ENCODE results near the gene SLC39A1. TPM values are rescaled to one million over a fixed set of nuclear protein-coding genes. Genes with fewer than 3 reads are reported as not detected.

The SLC39A1 gene
- total RNA-seq, 2 donors from 2014 or later: 76.8 to 90.9 TPM

GRCh38 chr1:153934746-153935145 lies 28.6 kb downstream of the SLC39A1 start:
- no peaks in the 10 kb centered on the region for H3K9me3 ChIP-seq
- H3K27me3 ChIP-seq: no peaks in the 10 kb centered on the region
- no peaks in the 10 kb centered on the region for H3K4me1 ChIP-seq
- H3K4me3 ChIP-seq: no peak overlapping the region
- peaks cover 14% of the 10 kb centered on the region for H3K36me3 ChIP-seq
- no peak overlapping the region for H3K9ac ChIP-seq (ENCODE audit: low read depth in 2 of 2, low read length in 2 of 2)
- H3K27ac ChIP-seq: no peak overlapping the region
- TF ChIP-seq CTCF (IDR thresholded peaks at IDR 0.05): no peak
- intact Hi-C loops (cut with DNase I): no loop called here
- no peak for DNase-seq

DNA sequence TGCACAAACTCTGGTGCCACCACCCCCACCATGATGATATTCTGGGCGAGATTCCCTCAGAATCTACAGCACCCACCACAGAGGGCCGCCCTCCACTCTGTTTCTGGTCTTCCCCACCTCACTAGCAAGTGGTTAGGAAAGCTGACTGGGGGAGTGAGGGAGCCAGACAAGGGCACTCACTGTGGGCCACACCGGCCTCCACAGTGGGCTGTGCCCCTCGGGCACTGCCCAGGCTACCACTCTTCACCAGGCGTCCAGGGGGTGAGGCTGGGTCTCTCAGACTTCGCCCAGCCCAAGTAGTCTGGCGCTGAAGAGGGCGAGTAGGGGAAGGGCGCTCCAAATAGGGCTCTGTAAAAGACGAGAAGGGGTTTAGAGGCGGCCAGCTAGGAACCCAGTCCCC lies 29.4 kb downstream of the SLC39A1 start:
- no peaks in the 10 kb centered on the region for H3K9me3 ChIP-seq
- H3K27ac ChIP-seq: no peak overlapping the region
- peaks cover 14% of the 10 kb centered on the region for H3K36me3 ChIP-seq
- TF ChIP-seq CTCF (IDR thresholded peaks at IDR 0.05): no peak
- no peaks in the 10 kb centered on the region for H3K27me3 ChIP-seq
- no peak overlapping the region for H3K9ac ChIP-seq (ENCODE audit: low read depth in 2 of 2, low read length in 2 of 2)
- no peak overlapping the region for H3K4me3 ChIP-seq
- no peaks in the 10 kb centered on the region for H3K4me1 ChIP-seq
- intact Hi-C loops (cut with DNase I): no loop called here
- DNase-seq: no peak

DNA sequence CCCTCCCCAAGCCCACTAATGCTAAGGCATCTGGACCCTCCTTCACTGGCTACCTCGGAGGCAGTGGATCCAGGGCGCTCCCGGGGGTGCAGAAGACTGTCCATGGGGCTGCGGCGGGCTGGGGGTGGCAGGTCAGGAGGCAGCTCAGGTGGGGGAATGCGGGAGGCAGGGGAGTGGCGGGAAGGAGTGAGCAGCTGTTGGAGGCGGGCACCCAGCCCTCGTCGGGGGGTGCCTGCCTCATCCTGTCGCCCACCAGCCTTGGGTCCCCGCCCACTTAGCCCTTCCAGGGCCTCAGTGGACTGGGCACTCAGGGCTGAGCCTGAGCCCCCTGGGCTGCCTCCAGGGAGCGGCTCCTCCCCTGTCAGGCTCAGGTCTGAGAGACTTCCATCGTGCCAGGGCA lies 29.9 kb downstream of the SLC39A1 start:
- no peak for DNase-seq
- Histone ChIP-seq H3K27ac (no peak overlapping the region), H3K9me3 (no peaks in the 10 kb centered on the region), H3K4me3 (no peak overlapping the region), H3K36me3 (peaks cover 14% of the 10 kb centered on the region), H3K9ac (ENCODE audit: low read depth in 2 of 2, low read length in 2 of 2) (no peak overlapping the region), H3K27me3 (no peaks in the 10 kb centered on the region), H3K4me1 (no peaks in the 10 kb centered on the region)
- TF ChIP-seq CTCF (IDR thresholded peaks at IDR 0.05): no peak
- intact Hi-C loops (cut with DNase I): no loop called here

GRCh38 chr1:153932156-153933131 lies 30.9 kb downstream of the SLC39A1 start:
- intact Hi-C loops (cut with DNase I): no loop called here
- Histone ChIP-seq H3K9ac (ENCODE audit: low read depth in 2 of 2, low read length in 2 of 2) (no peak overlapping the region), H3K9me3 (no peaks in the 10 kb centered on the region), H3K4me3 (no peak overlapping the region), H3K36me3 (peaks cover 14% of the 10 kb centered on the region), H3K27me3 (no peaks in the 10 kb centered on the region), H3K27ac (no peak overlapping the region), H3K4me1 (no peaks in the 10 kb centered on the region)
- no peak for TF ChIP-seq CTCF (IDR thresholded peaks at IDR 0.05)
- DNase-seq: no peak

DNA sequence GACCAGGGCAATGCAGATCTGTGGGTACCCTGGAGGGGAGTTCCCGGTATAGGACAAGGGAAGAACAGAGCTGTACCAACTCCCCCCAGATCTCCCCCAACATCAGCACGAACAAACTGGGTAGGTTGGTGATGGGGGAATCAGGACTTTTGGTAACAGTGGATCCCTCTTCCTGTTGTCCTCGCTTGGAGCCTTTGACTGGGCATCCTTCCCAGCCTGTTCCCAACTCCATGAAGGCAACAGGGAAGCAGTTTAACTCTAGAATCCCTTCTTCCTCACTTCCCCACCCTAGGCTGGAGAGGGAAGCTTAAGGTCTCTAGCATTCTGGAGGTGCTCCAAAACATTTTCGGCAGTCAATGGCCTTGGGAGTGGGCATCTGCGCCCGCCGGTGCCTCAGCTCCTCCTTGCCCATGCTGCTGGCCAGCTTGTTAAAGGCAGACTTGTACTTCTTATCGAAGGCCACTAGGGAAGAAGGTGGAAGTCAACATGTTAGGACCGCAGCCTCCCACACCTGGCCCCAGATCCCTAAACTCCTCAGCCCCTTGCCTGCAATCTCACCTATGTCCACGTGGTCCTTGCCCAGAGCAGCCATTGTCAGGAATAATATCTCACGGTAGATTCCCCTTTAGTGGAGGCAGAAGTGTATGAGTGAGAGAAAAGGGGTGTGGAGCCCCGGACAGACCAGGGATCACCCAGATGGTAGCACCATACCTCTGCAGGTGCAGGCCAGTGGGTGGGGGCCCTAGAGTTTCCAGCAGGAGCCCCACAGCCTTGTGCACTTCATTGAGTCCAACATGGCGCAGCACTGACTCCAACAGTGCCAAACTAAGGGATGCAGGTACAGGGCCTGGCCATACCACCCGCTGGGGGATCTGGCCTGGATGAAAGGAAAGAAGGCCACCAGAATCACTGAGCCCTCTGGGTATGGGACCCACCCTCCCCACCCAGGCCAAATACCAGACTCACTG lies 33.1 kb downstream of the SLC39A1 start:
- no peak overlapping the region for H3K4me3 ChIP-seq
- intact Hi-C loops (cut with DNase I): no loop called here
- H3K36me3 ChIP-seq: peaks cover 1% of the 10 kb centered on the region
- no peaks in the 10 kb centered on the region for H3K9me3 ChIP-seq
- no peaks in the 10 kb centered on the region for H3K4me1 ChIP-seq
- H3K9ac ChIP-seq (ENCODE audit: low read depth in 2 of 2, low read length in 2 of 2): no peak overlapping the region
- no peak for TF ChIP-seq CTCF (IDR thresholded peaks at IDR 0.05)
- no peaks in the 10 kb centered on the region for H3K27me3 ChIP-seq
- DNase-seq: no peak
- no peak overlapping the region for H3K27ac ChIP-seq

All from colonic mucosa (tissue), 4 donors.